ENCODE measurements around the gene ADAMTS2.

ADAMTS2 gene

GRCh38 chr5:179183481-179183880, 161.8 kb downstream of the ADAMTS2 start:
- H3K4me1 ChIP-seq (ENCODE audit: control insufficient read depth, insufficient read depth, low read length) = peaks cover 4% of the 10 kb centered on the region

GRCh38 chr5:179182601-179183000, 162.7 kb downstream of the ADAMTS2 start:
- Histone ChIP-seq H3K9me3 (ENCODE audit: control insufficient read depth, insufficient read depth, low read length) (no peaks in the 10 kb centered on the region), H3K4me1 (ENCODE audit: control insufficient read depth, insufficient read depth, low read length) (no peaks in the 10 kb centered on the region), H3K27me3 (ENCODE audit: control insufficient read depth, insufficient read depth, low read length) (no peaks in the 10 kb centered on the region), H3K4me3 (ENCODE audit: low read depth, low read length) (no peak overlapping the region), H3K36me3 (ENCODE audit: control insufficient read depth, insufficient read depth, low read length) (no peaks in the 10 kb centered on the region), H3K9ac (ENCODE audit: low read depth, low read length) (no peak overlapping the region)

More at GRCh38 chr5:179183481-179183880, 161.8 kb downstream of the ADAMTS2 start:
- H3K9me3 ChIP-seq (ENCODE audit: control insufficient read depth, insufficient read depth, low read length) = no peaks in the 10 kb centered on the region
- H3K4me3 ChIP-seq (ENCODE audit: low read depth, low read length) = no peak overlapping the region
- H3K36me3 ChIP-seq (ENCODE audit: control insufficient read depth, insufficient read depth, low read length) = no peaks in the 10 kb centered on the region
- H3K9ac ChIP-seq (ENCODE audit: low read depth, low read length) = no peak overlapping the region
- H3K27me3 ChIP-seq (ENCODE audit: control insufficient read depth, insufficient read depth, low read length) = no peaks in the 10 kb centered on the region

- H3K36me3 ChIP-seq (ENCODE audit: control insufficient read depth, insufficient read depth, low read length) = no peaks in the 10 kb centered on the region
- no peaks in the 10 kb centered on the region for H3K9me3 ChIP-seq (ENCODE audit: control insufficient read depth, insufficient read depth, low read length)
- no peak overlapping the region for H3K9ac ChIP-seq (ENCODE audit: low read depth, low read length)
- no peaks in the 10 kb centered on the region for H3K4me1 ChIP-seq (ENCODE audit: control insufficient read depth, insufficient read depth, low read length)
- H3K27me3 ChIP-seq (ENCODE audit: control insufficient read depth, insufficient read depth, low read length) = no peaks in the 10 kb centered on the region
- no peak overlapping the region for H3K4me3 ChIP-seq (ENCODE audit: low read depth, low read length)
Measured at GRCh38 chr5:179181988-179182387, 163.3 kb downstream of the ADAMTS2 start.

GRCh38 chr5:179180921-179181645, 164.2 kb downstream of the ADAMTS2 start:
- H3K27me3 ChIP-seq (ENCODE audit: control insufficient read depth, insufficient read depth, low read length) = no peaks in the 10 kb centered on the region
- no peak overlapping the region for H3K4me3 ChIP-seq (ENCODE audit: low read depth, low read length)
- no peak overlapping the region for H3K9ac ChIP-seq (ENCODE audit: low read depth, low read length)
- H3K36me3 ChIP-seq (ENCODE audit: control insufficient read depth, insufficient read depth, low read length) = no peaks in the 10 kb centered on the region
- H3K9me3 ChIP-seq (ENCODE audit: control insufficient read depth, insufficient read depth, low read length) = no peaks in the 10 kb centered on the region
- no peaks in the 10 kb centered on the region for H3K4me1 ChIP-seq (ENCODE audit: control insufficient read depth, insufficient read depth, low read length)

GRCh38 chr5:179180061-179180610, 165.1 kb downstream of the ADAMTS2 start:
- no peaks in the 10 kb centered on the region for H3K4me1 ChIP-seq (ENCODE audit: control insufficient read depth, insufficient read depth, low read length)
- no peaks in the 10 kb centered on the region for H3K9me3 ChIP-seq (ENCODE audit: control insufficient read depth, insufficient read depth, low read length)
- no peak overlapping the region for H3K4me3 ChIP-seq (ENCODE audit: low read depth, low read length)
- no peaks in the 10 kb centered on the region for H3K27me3 ChIP-seq (ENCODE audit: control insufficient read depth, insufficient read depth, low read length)
- H3K36me3 ChIP-seq (ENCODE audit: control insufficient read depth, insufficient read depth, low read length) = no peaks in the 10 kb centered on the region
- no peak overlapping the region for H3K9ac ChIP-seq (ENCODE audit: low read depth, low read length)

GRCh38 chr5:179177711-179178575, 167.3 kb downstream of the ADAMTS2 start:
- H3K4me1 ChIP-seq (ENCODE audit: control insufficient read depth, insufficient read depth, low read length) = no peaks in the 10 kb centered on the region
- no peaks in the 10 kb centered on the region for H3K9me3 ChIP-seq (ENCODE audit: control insufficient read depth, insufficient read depth, low read length)
- H3K27me3 ChIP-seq (ENCODE audit: control insufficient read depth, insufficient read depth, low read length) = no peaks in the 10 kb centered on the region
- no peak overlapping the region for H3K4me3 ChIP-seq (ENCODE audit: low read depth, low read length)
- no peak overlapping the region for H3K9ac ChIP-seq (ENCODE audit: low read depth, low read length)
- H3K36me3 ChIP-seq (ENCODE audit: control insufficient read depth, insufficient read depth, low read length) = no peaks in the 10 kb centered on the region

- Histone ChIP-seq H3K4me3 (ENCODE audit: low read depth, low read length) (no peak overlapping the region), H3K9me3 (ENCODE audit: control insufficient read depth, insufficient read depth, low read length) (no peaks in the 10 kb centered on the region), H3K36me3 (ENCODE audit: control insufficient read depth, insufficient read depth, low read length) (no peaks in the 10 kb centered on the region), H3K9ac (ENCODE audit: low read depth, low read length) (no peak overlapping the region), H3K4me1 (ENCODE audit: control insufficient read depth, insufficient read depth, low read length) (no peaks in the 10 kb centered on the region), H3K27me3 (ENCODE audit: control insufficient read depth, insufficient read depth, low read length) (no peaks in the 10 kb centered on the region)
Measured at GRCh38 chr5:179176571-179177230, 168.6 kb downstream of the ADAMTS2 start.

- Histone ChIP-seq H3K27me3 (ENCODE audit: control insufficient read depth, insufficient read depth, low read length) (no peaks in the 10 kb centered on the region), H3K4me3 (ENCODE audit: low read depth, low read length) (no peak overlapping the region), H3K36me3 (ENCODE audit: control insufficient read depth, insufficient read depth, low read length) (no peaks in the 10 kb centered on the region), H3K4me1 (ENCODE audit: control insufficient read depth, insufficient read depth, low read length) (no peaks in the 10 kb centered on the region), H3K9me3 (ENCODE audit: control insufficient read depth, insufficient read depth, low read length) (no peaks in the 10 kb centered on the region), H3K9ac (ENCODE audit: low read depth, low read length) (no peak overlapping the region)
Measured at GRCh38 chr5:179176166-179176565, 169.1 kb downstream of the ADAMTS2 start.

- no peak overlapping the region for H3K9ac ChIP-seq (ENCODE audit: low read depth, low read length)
- no peaks in the 10 kb centered on the region for H3K27me3 ChIP-seq (ENCODE audit: control insufficient read depth, insufficient read depth, low read length)
- H3K9me3 ChIP-seq (ENCODE audit: control insufficient read depth, insufficient read depth, low read length) = no peaks in the 10 kb centered on the region
- H3K36me3 ChIP-seq (ENCODE audit: control insufficient read depth, insufficient read depth, low read length) = no peaks in the 10 kb centered on the region
- H3K4me1 ChIP-seq (ENCODE audit: control insufficient read depth, insufficient read depth, low read length) = no peaks in the 10 kb centered on the region
- H3K4me3 ChIP-seq (ENCODE audit: low read depth, low read length) = no peak overlapping the region
Measured at GRCh38 chr5:179171816-179172745, 173.2 kb downstream of the ADAMTS2 start.

GRCh38 chr5:179171251-179171815, 173.9 kb downstream of the ADAMTS2 start:
- Histone ChIP-seq H3K27me3 (ENCODE audit: control insufficient read depth, insufficient read depth, low read length) (no peaks in the 10 kb centered on the region), H3K9ac (ENCODE audit: low read depth, low read length) (no peak overlapping the region), H3K9me3 (ENCODE audit: control insufficient read depth, insufficient read depth, low read length) (no peaks in the 10 kb centered on the region), H3K4me1 (ENCODE audit: control insufficient read depth, insufficient read depth, low read length) (no peaks in the 10 kb centered on the region), H3K4me3 (ENCODE audit: low read depth, low read length) (no peak overlapping the region), H3K36me3 (ENCODE audit: control insufficient read depth, insufficient read depth, low read length) (no peaks in the 10 kb centered on the region)
